ENCODE measurements around the gene LGI2.

- TF ChIP-seq POLR2A (IDR thresholded peaks at IDR 0.05; ENCODE audit: low read length), result no peak
- no peak for TF ChIP-seq GATA1 (IDR thresholded peaks at IDR 0.05; ENCODE audit: low read depth, low read length)
Measured at GRCh38 chr4:24957886-24958285, 72.9 kb downstream of the LGI2 start.

Measured in erythroblast (primary cell).